H1 (cell line): ENCODE measurements around the gene SNED1. TPM values are rescaled to one million over a fixed set of nuclear protein-coding genes. Genes with fewer than 3 reads are reported as not detected.

Experiments
- CTCF ChIA-PET: fragments of 300-600 bp; sonication (Branson Sonifier 250); formaldehyde crosslinking; loops from one replicate; lab custom pipeline; 2021; ENCODE audit not compliant: partially characterized antibody; lab: Charles Lee
- POLR2A ChIA-PET: fragments of 300-600 bp; sonication (Branson Sonifier 250); formaldehyde crosslinking; loops from one replicate; lab custom pipeline; 2021; ENCODE audit warnings: inconsistent platforms; ENCODE audit not compliant: partially characterized antibody; lab: Charles Lee
- DNase-seq, 2 experiments: peaks; one replicate each; pipeline versions ENCODE4 v3.0.0 to v3.0.0-alpha.2; 2010 to 2022; ENCODE audit warnings: low spot score in 2 of 2, low read depth in 1 of 2, mixed read lengths in 1 of 2
- FAIRE-seq: peaks from 2 replicates; lab custom pipeline; 2011; peaks lifted over from hg19 to GRCh38; lab: Jason Lieb, UNC
- H2AFZ ChIP-seq: 2 replicates; pipeline ENCODE4 v1.8.1; 2012; ENCODE audit warnings: low read length, inconsistent platforms
- H2AK5ac ChIP-seq: 2 replicates; pipeline ENCODE4 v1.6.1; 2013; ENCODE audit warnings: low read depth, low read length
- H2BK120ac ChIP-seq: replicated peaks from 2 replicates; pipeline ENCODE3; 2013; ENCODE audit warnings: low read depth, low read length, inconsistent platforms
- H2BK12ac ChIP-seq: 2 replicates; pipeline ENCODE4 v1.6.1; 2013; ENCODE audit warnings: low read depth, low read length
- H2BK15ac ChIP-seq: 2 replicates; pipeline ENCODE4 v1.6.1; 2013; ENCODE audit warnings: low read length
- H2BK20ac ChIP-seq: 2 replicates; pipeline ENCODE4 v1.6.1; 2013; ENCODE audit warnings: low read length
- H2BK5ac ChIP-seq: 2 replicates; pipeline ENCODE4 v1.6.1; 2013; ENCODE audit warnings: low read depth, low read length
- H3K14ac ChIP-seq: 2 replicates; pipeline ENCODE4 v1.6.1; 2013; ENCODE audit warnings: inconsistent platforms; ENCODE audit not compliant: insufficient read length
- H3K18ac ChIP-seq: 2 replicates; pipeline ENCODE4 v1.6.1; 2013; ENCODE audit warnings: low read length; ENCODE audit errors: extremely low read depth
- H3K23ac ChIP-seq: 2 replicates; pipeline ENCODE4 v1.6.1; 2013; ENCODE audit warnings: inconsistent platforms; ENCODE audit not compliant: insufficient read length
- H3K23me2 ChIP-seq: 2 replicates; pipeline ENCODE4 v1.6.1; 2013; ENCODE audit warnings: low read depth, low read length
- H3K27ac ChIP-seq: 2 replicates; pipeline ENCODE4 v1.6.1; 2011; ENCODE audit warnings: low read depth, low read length, inconsistent platforms
- H3K27me3 ChIP-seq, 4 experiments: replicated peaks in 1 of 4; 1 replicate in 1 of 4; 2 replicates in 3 of 4; pipeline versions ENCODE4 v1.6.1 to v1.8.1; 2011 to 2013; ENCODE audit warnings: low read length in 3 of 4, mild to moderate bottlenecking in 3 of 4, inconsistent platforms in 2 of 4, mixed read lengths in 2 of 4, moderate library complexity in 1 of 4; ENCODE audit not compliant: control insufficient read depth in 3 of 4, insufficient read depth in 3 of 4; ENCODE audit errors: extremely low read depth in 1 of 4
- H3K36me3 ChIP-seq, 4 experiments: 2 replicates each; pipeline versions ENCODE4 v1.6.1 to v1.8.1; 2011 to 2013; ENCODE audit warnings: mild to moderate bottlenecking in 4 of 4, low read length in 3 of 4, moderate library complexity in 2 of 4, control low read depth in 1 of 4, inconsistent platforms in 1 of 4; ENCODE audit not compliant: insufficient read depth in 4 of 4, control insufficient read depth in 2 of 4
- H3K4ac ChIP-seq: replicated peaks from 2 replicates; pipeline ENCODE3; 2013; ENCODE audit warnings: low read length, low read depth, mixed read lengths, inconsistent platforms; ENCODE audit not compliant: insufficient read length
- H3K4me1 ChIP-seq, 4 experiments: replicated peaks in 1 of 4; 1 replicate in 1 of 4; 2 replicates in 3 of 4; pipeline versions ENCODE4 v1.6.1 to v1.8.1; 2011 to 2013; ENCODE audit warnings: low read length in 3 of 4, inconsistent platforms in 2 of 4, mixed read lengths in 1 of 4; ENCODE audit not compliant: insufficient read depth in 4 of 4, control insufficient read depth in 3 of 4
- H3K4me2 ChIP-seq, 2 experiments: 2 replicates each; pipeline versions ENCODE4 v1.6.1 to v1.8.1; 2011 to 2013; ENCODE audit warnings: low read depth in 2 of 2, low read length in 2 of 2, control low read depth in 1 of 2, inconsistent platforms in 1 of 2, mild to moderate bottlenecking in 1 of 2; ENCODE audit not compliant: insufficient read depth in 1 of 2
- H3K4me3 ChIP-seq, 4 experiments: fragments of 200-600, 300-600 bp in 1 of 4; sonication (generic), shearing (Covaris generic), sonication (Bioruptor Twin) in 1 of 4; 2 replicates each; pipeline versions ENCODE4 v1.5.1 to v1.8.1; 2011 to 2016; ENCODE audit warnings: low read length in 4 of 4, low read depth in 3 of 4, control low read depth in 2 of 4, inconsistent platforms in 2 of 4, mild to moderate bottlenecking in 2 of 4, mixed read lengths in 1 of 4, moderate library complexity in 1 of 4; ENCODE audit not compliant: insufficient read depth in 2 of 4; ENCODE audit errors: extremely low read depth in 1 of 4
- H3K56ac ChIP-seq: replicated peaks from 2 replicates; pipeline ENCODE3; 2013; ENCODE audit warnings: low read depth, mild to moderate bottlenecking, mixed read lengths, low read length, inconsistent platforms; ENCODE audit not compliant: insufficient read length
- H3K79me1 ChIP-seq: 2 replicates; pipeline ENCODE4 v1.6.1; 2013; ENCODE audit warnings: low read depth, low read length, control low read depth
- H3K79me2 ChIP-seq, 2 experiments: 2 replicates each; pipeline versions ENCODE4 v1.6.1 to v1.8.1; 2012 to 2013; ENCODE audit warnings: low read length in 2 of 2, mild to moderate bottlenecking in 2 of 2, inconsistent platforms in 1 of 2; ENCODE audit not compliant: insufficient read depth in 2 of 2, control insufficient read depth in 1 of 2
- H3K9ac ChIP-seq, 4 experiments: replicated peaks in 1 of 4; 1 replicate in 1 of 4; 2 replicates in 3 of 4; pipeline versions ENCODE4 v1.6.1 to v1.8.1; 2011 to 2013; ENCODE audit warnings: low read depth in 3 of 4, low read length in 3 of 4, control low read depth in 2 of 4, mild to moderate bottlenecking in 2 of 4, moderate library complexity in 2 of 4, inconsistent platforms in 1 of 4; ENCODE audit errors: extremely low read depth in 1 of 4
- H3K9me3 ChIP-seq, 2 experiments: 2 replicates each; pipeline versions ENCODE4 v1.6.1 to v1.8.1; 2012 to 2013; ENCODE audit warnings: mild to moderate bottlenecking in 2 of 2, moderate library complexity in 2 of 2, control low read depth in 1 of 2, inconsistent platforms in 1 of 2, low read depth in 1 of 2, low read length in 1 of 2, mixed read lengths in 1 of 2; ENCODE audit not compliant: insufficient read depth in 2 of 2
- H4K20me1 ChIP-seq, 2 experiments: replicated peaks in 1 of 2; 2 replicates each; pipeline versions ENCODE3 to v1.8.1; 2011 to 2013; ENCODE audit warnings: inconsistent platforms in 2 of 2, low read length in 2 of 2, mild to moderate bottlenecking in 1 of 2; ENCODE audit not compliant: insufficient read depth in 2 of 2, control insufficient read depth in 1 of 2
- H4K5ac ChIP-seq: 2 replicates; pipeline ENCODE4 v1.6.1; 2013; ENCODE audit warnings: low read length, low read depth, mixed read lengths, inconsistent platforms; ENCODE audit not compliant: insufficient read length
- H4K8ac ChIP-seq: 2 replicates; pipeline ENCODE4 v1.8.0; 2013; ENCODE audit warnings: mild to moderate bottlenecking, moderate library complexity, low read length, inconsistent platforms; ENCODE audit not compliant: insufficient read depth; ENCODE audit errors: extremely low read depth
- H4K91ac ChIP-seq: replicated peaks from 2 replicates; pipeline ENCODE3; 2013; ENCODE audit warnings: low read length, mixed read lengths, inconsistent platforms; ENCODE audit not compliant: insufficient read length
- BCL11A ChIP-seq, 2 experiments: IDR thresholded peaks; one replicate each; pipeline ENCODE4 v1.6.1; 2011; ENCODE audit warnings: low read depth in 2 of 2, low read length in 2 of 2, mild to moderate bottlenecking in 2 of 2
- BRCA1 ChIP-seq: IDR thresholded peaks from 2 replicates; pipeline ENCODE4 v1.6.1; 2012; ENCODE audit warnings: low read depth, low read length, improper control_type of control experiment
- GABPA ChIP-seq: IDR thresholded peaks from 2 replicates; pipeline ENCODE4 v1.6.1; 2011; ENCODE audit warnings: mild to moderate bottlenecking, low read length, moderate library complexity, borderline replicate concordance; ENCODE audit not compliant: insufficient read depth
- GTF2F1 ChIP-seq: IDR thresholded peaks from 2 replicates; pipeline ENCODE4 v1.6.1; 2012; ENCODE audit warnings: low read depth, low read length, improper control_type of control experiment, borderline replicate concordance
- HDAC2 ChIP-seq, 2 experiments: fragments of 300-600 bp in 1 of 2; sonication (generic) in 1 of 2; IDR thresholded peaks; 2 replicates each; pipeline ENCODE4 v1.6.1; 2011 to 2012; ENCODE audit warnings: low read depth in 2 of 2, low read length in 2 of 2, mild to moderate bottlenecking in 2 of 2, moderate library complexity in 2 of 2, borderline replicate concordance in 1 of 2, inconsistent platforms in 1 of 2
- KDM4A ChIP-seq: IDR thresholded peaks from one replicate; pipeline ENCODE4 v1.7.1; 2012; ENCODE audit warnings: low read depth, mild to moderate bottlenecking, moderate library complexity, low read length, inconsistent platforms; ENCODE audit not compliant: severe bottlenecking
- POLR2AphosphoS5 ChIP-seq: IDR thresholded peaks from 2 replicates; pipeline ENCODE4 v1.6.1; 2011; ENCODE audit warnings: low read depth, low read length
- RXRA ChIP-seq: IDR thresholded peaks from 2 replicates; pipeline ENCODE4 v1.6.1; 2011; ENCODE audit warnings: low read depth, mild to moderate bottlenecking, low read length, moderate library complexity; ENCODE audit not compliant: insufficient read depth
- SP2 ChIP-seq: IDR thresholded peaks from 2 replicates; pipeline ENCODE4 v1.6.1; 2012; ENCODE audit warnings: mild to moderate bottlenecking, low read length, inconsistent platforms
- WGBS, 2 experiments: shearing (Covaris generic) in 1 of 2; methylation state at CpG; one replicate each; pipeline versions ENCODE4 v1.1.6 to v1.1.7; 2013 to 2015; ENCODE audit warnings: low lambda C conversion rate in 2 of 2, mixed read lengths in 2 of 2, inconsistent platforms in 1 of 2, low coverage in 1 of 2, missing lambda C conversion rate in 1 of 2; ENCODE audit not compliant: insufficient replicate concordance in 2 of 2, insufficient coverage in 1 of 2, insufficient read length in 1 of 2; ENCODE audit errors: extremely low coverage in 1 of 2, missing lambda C conversion rate in 1 of 2; 5-methylcytosine and 5-hydroxymethylcytosine counted together
- polyA plus RNA-seq, 7 experiments: library from polyadenylated mRNA; depleted of rRNA in 3 of 7; stranded (reverse) in 5 of 7; unstranded in 2 of 7; fragments of >200 nt in 5 of 7; fragments of 200-250 nt in 2 of 7; gene quantifications; 1 replicate in 5 of 7; 2 replicates in 1 of 7; 4 replicates in 1 of 7; pipeline versions ENCODE4 v1.2.1 to v1.2.3, GENCODE V29; 2011 to 2013; ENCODE audit warnings: missing spikeins in 2 of 7, mixed read lengths in 2 of 7
- total RNA-seq: library from RNA; stranded (reverse); fragmentation: NEBNext Ultra II Directional; extraction: Animal tissue kit (Norgen Biotek cat#: 25700); gene quantifications from 2 replicates; pipeline ENCODE4 v1.2.1, GENCODE V29; 2021

The SNED1 gene
- total and polyA plus RNA-seq, 2 of the 8 experiments (the other 6 are each of a cell fraction or from before 2014, with no cell fraction given): 1.9 TPM

GRCh38 chr2:241070361-241070760 is 71.9 kb downstream of the SNED1 start:
- Histone ChIP-seq H2AFZ (no peak overlapping the region), H4K8ac (peak overlapping the region; percentile 66; the same call in 1 of the 2 replicates), H3K9ac (no peak overlapping the region), H3K4ac (no peak overlapping the region), H2BK120ac (no peak overlapping the region), H2BK15ac (no peak overlapping the region), H4K5ac (no peak overlapping the region), H3K23ac (no peak overlapping the region), H3K4me3 (no peak overlapping the region), H3K36me3 (no peaks in the 10 kb centered on the region), H2BK5ac (no peak overlapping the region), H2AK5ac (no peak overlapping the region), H3K9me3 (no peaks in the 10 kb centered on the region), H3K27me3 (no peaks in the 10 kb centered on the region), H3K56ac (no peak overlapping the region), H3K23me2 (no peaks in the 10 kb centered on the region), H3K79me2 (no peaks in the 10 kb centered on the region), H4K91ac (no peak overlapping the region), H3K18ac (no peak overlapping the region), H3K14ac (no peak overlapping the region), H3K79me1 (no peaks in the 10 kb centered on the region), H3K27ac (no peak overlapping the region), H3K4me1 (no peaks in the 10 kb centered on the region; a peak in 1 of 7 replicates), H2BK12ac (no peak overlapping the region), H4K20me1 (no peaks in the 10 kb centered on the region), H3K4me2 (no peak overlapping the region), H2BK20ac (no peak overlapping the region)
- WGBS, 2 experiments: 84% methylated on average over 13 of the region's 13 CpGs; no CpG with 5 or more reads in 1 of the 2 experiments
- FAIRE-seq: no peak
- DNase-seq: no peak
- ChIA-PET POLR2A (no interaction called here), CTCF (interaction anchor here (0.7 to 1.5 kb wide), 3 partner anchors 30 to 156 kb away, joined by 3 read pairs; no protein-coding TSS in a partner anchor)
- TF ChIP-seq BCL11A (IDR thresholded peaks at IDR 0.05; ENCODE audit: low read depth in 2 of 2, low read length in 2 of 2): no peak
- no peak for TF ChIP-seq POLR2AphosphoS5
- no peak for TF ChIP-seq SP2
- no peak for TF ChIP-seq GTF2F1
- TF ChIP-seq BRCA1: no peak
- no peak for TF ChIP-seq RXRA
- no peak for TF ChIP-seq GABPA
- no peak for TF ChIP-seq KDM4A
- no peak for TF ChIP-seq HDAC2 (IDR thresholded peaks at IDR 0.05; ENCODE audit: borderline replicate concordance in 1 of 2, low read depth in 2 of 2, low read length in 2 of 2)
